Activated CD8-positive, alpha-beta memory T cell treated with anti-CD3 and anti-CD28 coated beads, Interleukin-2, amount 50 U/mL, for 24 hours (primary cell): ENCODE measurements around the gene SLC22A7.
"Not testable (repeated sequence)": the region's sequence is repeated elsewhere in the genome, so short reads cannot be mapped to it uniquely, and the experiment has no call there.

Experiments
- DNase-seq: peaks from one replicate; pipeline ENCODE4 v3.0.0-alpha.2; 2020; ENCODE audit errors: extremely low read depth

Gene SLC22A7

DNA sequence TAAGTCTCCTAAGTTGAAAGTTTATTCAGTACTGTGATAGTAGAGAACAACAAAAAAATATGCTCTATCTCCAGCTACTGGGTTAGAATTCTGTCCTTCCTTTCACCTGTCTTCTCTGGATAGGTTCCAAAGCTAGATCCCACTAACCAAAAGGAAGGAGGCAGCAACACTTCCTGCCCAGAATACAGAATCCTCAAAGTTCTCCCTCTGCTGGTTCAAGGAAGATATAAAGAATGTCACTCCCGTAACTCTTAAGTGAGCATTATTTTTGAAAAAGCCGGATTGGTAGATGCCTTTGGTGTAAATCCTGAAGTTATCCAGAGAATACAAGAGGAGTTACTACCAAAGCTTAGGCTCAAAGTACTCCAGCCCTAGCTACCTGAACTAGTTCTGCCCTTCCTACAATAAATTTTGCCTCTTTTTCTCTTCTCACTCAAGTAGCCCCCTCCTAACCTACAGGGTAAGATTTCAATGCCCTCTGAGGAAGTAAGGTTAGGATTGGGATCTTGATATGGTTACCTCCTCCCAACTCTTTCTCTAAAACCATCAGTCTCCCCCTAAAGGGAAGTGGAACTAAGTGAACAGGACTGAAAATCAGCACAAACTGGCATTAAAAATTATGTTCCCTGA, 36.5 kb downstream of the SLC22A7 start:
- no peak for DNase-seq

DNA sequence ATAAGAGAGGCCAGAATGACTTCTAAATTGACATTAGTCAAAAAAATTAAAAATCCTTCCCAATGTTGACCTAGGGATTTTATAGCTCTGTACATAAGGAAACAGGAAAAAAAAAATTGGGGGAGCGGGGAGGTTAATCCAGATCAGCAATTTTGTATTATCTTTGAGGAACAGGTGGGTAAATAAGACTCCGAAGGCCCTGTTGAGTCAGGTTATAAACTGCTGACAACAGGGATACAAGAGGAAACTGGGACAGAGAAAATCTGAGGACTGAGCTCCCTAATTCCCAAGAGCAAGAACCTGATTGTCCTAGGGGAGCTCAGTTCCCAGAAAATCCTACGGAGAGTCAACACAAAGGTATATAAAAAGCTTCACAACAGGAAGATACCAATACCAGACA, 37.4 kb downstream of the SLC22A7 start:
- DNase-seq, result no peak

DNA sequence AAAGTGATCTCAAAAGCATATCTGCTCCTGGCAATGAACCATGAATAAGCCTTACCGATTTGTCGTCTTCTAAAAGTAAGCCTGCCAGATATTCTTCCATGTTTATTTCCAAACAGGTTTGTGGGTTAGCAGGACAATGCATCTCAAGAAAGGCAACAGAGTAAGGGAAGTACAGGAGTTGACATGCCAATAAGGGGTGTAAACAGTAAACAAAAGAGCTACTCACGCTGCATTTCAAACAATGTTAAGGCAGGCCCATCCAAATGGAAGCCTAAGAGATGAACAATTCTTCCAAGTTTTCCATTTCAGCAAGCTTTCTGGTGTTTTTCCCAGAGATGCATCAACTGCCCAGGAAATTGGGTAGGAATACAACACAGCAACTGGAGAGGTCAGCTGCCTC, 38.3 kb downstream of the SLC22A7 start:
- no peak for DNase-seq

DNA sequence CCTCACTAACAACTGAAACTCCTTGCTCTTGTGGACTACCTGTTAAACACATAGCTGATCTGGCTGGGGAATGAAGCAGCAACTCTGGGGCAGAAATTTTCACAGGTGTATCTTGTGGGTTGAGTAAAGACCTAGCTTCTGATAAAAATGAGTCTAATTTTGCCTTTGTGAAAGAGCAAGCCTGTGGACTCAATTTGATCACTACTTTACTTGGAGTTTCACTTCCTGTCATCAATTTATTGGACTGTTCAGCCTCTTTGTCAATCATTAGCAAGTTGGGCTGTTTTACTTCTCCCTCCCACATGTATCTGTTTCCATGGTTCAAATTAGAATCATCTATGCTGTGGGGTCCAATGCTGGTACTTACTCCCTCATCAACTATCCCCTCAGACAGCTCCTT, 40.2 kb downstream of the SLC22A7 start:
- no peak for DNase-seq

DNA sequence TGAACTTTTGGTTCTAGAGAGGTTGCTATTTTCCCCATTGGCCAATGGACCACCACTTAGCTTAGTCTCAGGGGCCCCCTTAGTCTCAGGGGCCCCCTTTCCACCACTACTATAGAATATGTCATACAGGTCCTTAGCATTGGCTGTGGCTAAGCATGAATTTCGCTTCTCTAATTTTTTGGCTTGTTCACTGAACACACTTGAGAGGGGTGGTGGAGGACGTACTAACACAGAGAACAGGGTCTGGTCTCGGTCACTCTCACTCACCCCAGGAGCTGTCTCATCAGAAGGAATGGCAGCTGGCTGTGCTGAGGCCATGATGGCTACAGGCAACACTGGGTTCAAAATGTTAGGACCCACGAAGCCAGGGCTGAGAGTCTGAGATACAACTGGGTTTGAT, 41.1 kb downstream of the SLC22A7 start:
- no peak for DNase-seq

DNA sequence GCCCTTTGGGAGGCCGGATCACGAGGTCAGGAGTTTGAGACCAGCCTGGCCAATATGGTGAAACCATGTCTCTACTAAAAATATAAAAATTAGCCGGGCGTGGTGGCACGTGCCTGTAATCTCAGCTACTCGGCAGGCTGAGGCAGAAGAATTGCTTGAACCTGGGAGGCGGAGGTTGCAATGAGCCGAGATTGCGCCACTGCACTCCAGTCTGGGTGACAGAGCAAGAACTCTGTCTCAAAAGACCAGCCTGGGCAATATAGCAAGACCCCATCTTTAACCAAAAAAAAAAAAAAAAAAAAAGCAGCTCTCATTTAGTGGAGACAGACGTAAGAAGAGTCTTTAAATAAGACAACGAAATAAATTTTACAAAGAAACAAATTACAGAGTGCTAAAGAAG, 48.2 kb downstream of the SLC22A7 start:
- DNase-seq, result not testable (repeated sequence)

DNA sequence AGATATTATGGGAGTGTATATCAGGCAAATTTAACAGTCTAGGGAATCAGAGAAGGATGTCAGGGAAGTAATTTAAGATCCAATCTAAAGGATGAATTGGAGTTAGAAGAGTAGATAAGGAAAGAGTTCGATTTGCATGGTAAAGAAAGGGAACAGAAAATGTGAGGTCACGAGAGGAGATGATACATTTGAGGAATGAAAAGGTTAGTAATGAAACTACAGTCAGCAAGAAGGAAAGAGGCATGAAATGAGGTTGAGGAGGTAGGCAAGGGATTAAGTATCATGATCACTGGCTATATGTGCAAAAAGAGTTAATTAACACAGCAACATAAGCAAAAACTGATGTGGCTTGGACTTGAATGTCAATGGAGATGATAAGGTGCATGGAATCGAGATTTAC, 49.0 kb downstream of the SLC22A7 start:
- no peak for DNase-seq

DNA sequence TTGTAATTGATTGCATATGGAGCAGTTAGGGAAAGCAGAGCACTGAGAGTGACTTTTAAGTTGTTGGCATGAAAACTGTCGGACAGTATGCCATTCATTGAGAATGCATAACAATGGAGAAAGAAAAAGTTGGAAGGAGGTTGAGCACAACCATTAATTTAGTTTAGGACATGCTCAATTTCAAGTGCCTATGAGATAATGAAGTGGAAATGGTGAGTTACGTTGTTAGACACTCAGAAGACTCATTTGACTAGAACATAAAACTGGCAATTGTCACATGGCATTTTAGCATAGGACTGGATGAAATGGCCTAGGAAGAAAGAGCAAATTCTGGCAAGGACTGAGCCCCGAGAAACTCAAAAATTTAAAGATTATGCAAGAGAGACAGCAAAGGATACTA, 49.4 kb downstream of the SLC22A7 start:
- DNase-seq, result no peak

DNA sequence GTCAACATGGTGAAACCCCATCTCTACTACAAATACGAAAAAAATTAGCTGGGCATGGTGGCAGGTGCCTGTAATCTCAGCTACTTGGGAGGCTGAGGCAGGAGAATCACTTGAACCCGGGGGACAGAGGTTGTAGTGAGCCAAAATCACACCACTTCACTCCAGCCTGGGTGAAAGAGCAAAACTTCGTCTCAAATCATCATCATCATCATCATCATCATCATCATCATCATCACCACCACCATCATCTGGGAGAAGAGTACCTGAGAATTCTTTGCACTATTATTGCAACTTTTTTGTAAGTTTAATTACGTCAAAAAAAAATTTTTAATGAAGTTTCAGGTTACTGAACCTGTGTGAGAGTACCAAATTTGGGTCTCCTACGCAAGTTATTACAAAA, 53.9 kb downstream of the SLC22A7 start:
- not testable (repeated sequence) for DNase-seq
